Measurements from ENCODE around the gene ELP5.

Gene ELP5

DNA sequence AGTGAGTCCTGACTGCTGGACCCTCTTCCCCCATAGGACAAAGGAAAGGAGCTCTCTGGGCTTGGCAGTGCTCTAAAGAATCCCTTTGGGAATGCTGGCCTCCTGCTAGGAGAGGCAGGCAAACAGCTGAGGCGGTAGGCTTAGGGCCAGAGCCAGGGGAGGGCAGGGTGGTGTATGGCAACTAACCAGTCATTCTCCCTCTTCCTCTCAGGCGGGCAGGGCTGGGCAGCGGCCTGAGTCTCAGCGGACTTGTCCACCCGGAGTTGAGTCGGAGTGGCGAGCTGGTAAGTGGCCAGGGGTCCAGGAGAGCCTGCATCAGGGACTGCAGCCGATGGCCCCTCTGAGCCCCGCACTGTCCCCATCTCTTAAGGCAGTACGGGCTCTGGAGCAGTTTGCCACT, 27.9 kb upstream of the ELP5 start:
- no peak overlapping the region for H4K91ac ChIP-seq (ENCODE audit: low read depth, low read length)
- no peak overlapping the region for H3K9ac ChIP-seq (ENCODE audit: low read length)
- no peak overlapping the region for H3K23ac ChIP-seq (ENCODE audit: low read length)
- peaks cover 16% of the 10 kb centered on the region for H3K79me1 ChIP-seq (ENCODE audit: low read length)
- no peak overlapping the region for H3K4me3 ChIP-seq (ENCODE audit: low read depth, low read length)
- no CpG with 5 or more reads among the region's 10 CpGs for WGBS (ENCODE audit: extremely low coverage, insufficient coverage, insufficient read length)
- H3K36me3 ChIP-seq (ENCODE audit: control insufficient read depth in 1 of 2, insufficient read depth in 2 of 2, low read length in 2 of 2) = peaks cover 81% of the 10 kb centered on the region in 2 experiments
- H3K18ac ChIP-seq (ENCODE audit: low read length) = no peak overlapping the region
- no peak for DNase-seq
- no peak overlapping the region for H3K27ac ChIP-seq (ENCODE audit: low read depth, low read length)
- no peak overlapping the region for H2AFZ ChIP-seq (ENCODE audit: insufficient read depth, low read length, poor library complexity)
- no peak overlapping the region for H2BK12ac ChIP-seq (ENCODE audit: low read length)
- no peak overlapping the region for H3K4me2 ChIP-seq (ENCODE audit: low read length)
- H3K79me2 ChIP-seq (ENCODE audit: control insufficient read depth, insufficient read depth, low read length, poor library complexity) = peaks cover 10% of the 10 kb centered on the region
- H4K8ac ChIP-seq (ENCODE audit: low read depth, low read length) = no peak overlapping the region
- no peaks in the 10 kb centered on the region for H3K9me3 ChIP-seq (ENCODE audit: insufficient read depth, low read depth, low read length)
- no peak overlapping the region for H4K12ac ChIP-seq (ENCODE audit: low read depth, low read length)
- H3K4ac ChIP-seq (ENCODE audit: low read depth, low read length) = no peak overlapping the region
- H2AK5ac ChIP-seq (ENCODE audit: low read length) = no peak overlapping the region
- H3K4me1 ChIP-seq (ENCODE audit: control insufficient read depth in 1 of 2, insufficient read depth in 2 of 2, low read length in 2 of 2) = peaks cover 29 to 31% of the 10 kb centered on the region in 2 experiments
- H2BK120ac ChIP-seq (ENCODE audit: insufficient read depth, low read length, poor library complexity) = no peak overlapping the region
- no peaks in the 10 kb centered on the region for H3K27me3 ChIP-seq (ENCODE audit: insufficient read depth, low read length)
- H2BK5ac ChIP-seq (ENCODE audit: low read depth, low read length, poor library complexity) = no peak overlapping the region
- H3K14ac ChIP-seq (ENCODE audit: low read length) = no peak overlapping the region

DNA sequence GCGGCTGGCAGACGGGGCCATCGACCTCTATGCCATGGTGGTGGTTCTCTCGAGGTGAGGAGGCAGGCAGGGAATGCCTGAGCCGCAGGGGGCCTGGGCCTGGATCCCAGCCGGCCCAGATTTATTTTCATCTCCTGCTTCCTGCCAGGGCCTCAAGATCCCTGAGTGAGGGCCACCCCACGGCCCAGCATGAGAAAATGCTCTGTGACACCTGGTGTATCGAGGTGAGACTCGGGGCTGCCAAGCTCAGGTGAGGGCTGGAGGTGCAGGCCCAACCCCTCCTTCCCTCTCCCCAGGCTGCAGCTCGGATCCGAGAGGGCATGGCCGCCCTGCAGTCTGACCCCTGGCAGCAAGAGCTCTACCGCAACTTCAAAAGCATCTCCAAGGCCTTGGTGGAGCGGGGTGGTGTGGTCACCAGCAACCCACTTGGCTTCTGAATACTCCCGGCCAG, 27.3 kb upstream of the ELP5 start:
- no peak for DNase-seq
- Histone ChIP-seq H3K27me3 (ENCODE audit: insufficient read depth, low read length) (no peaks in the 10 kb centered on the region), H3K4me3 (ENCODE audit: low read depth, low read length) (no peak overlapping the region), H4K91ac (ENCODE audit: low read depth, low read length) (no peak overlapping the region), H3K27ac (ENCODE audit: low read depth, low read length) (no peak overlapping the region), H2BK120ac (ENCODE audit: insufficient read depth, low read length, poor library complexity) (no peak overlapping the region), H2BK5ac (ENCODE audit: low read depth, low read length, poor library complexity) (no peak overlapping the region), H2AK5ac (ENCODE audit: low read length) (no peak overlapping the region), H3K9ac (ENCODE audit: low read length) (no peak overlapping the region), H3K23ac (ENCODE audit: low read length) (no peak overlapping the region), H4K12ac (ENCODE audit: low read depth, low read length) (no peak overlapping the region), H3K4ac (ENCODE audit: low read depth, low read length) (no peak overlapping the region), H3K14ac (ENCODE audit: low read length) (no peak overlapping the region), H3K4me1 (ENCODE audit: control insufficient read depth in 1 of 2, insufficient read depth in 2 of 2, low read length in 2 of 2) (peaks cover 26 to 27% of the 10 kb centered on the region in 2 experiments), H3K4me2 (ENCODE audit: low read length) (no peak overlapping the region), H4K8ac (ENCODE audit: low read depth, low read length) (no peak overlapping the region), H3K79me2 (ENCODE audit: control insufficient read depth, insufficient read depth, low read length, poor library complexity) (peaks cover 10% of the 10 kb centered on the region), H3K36me3 (ENCODE audit: control insufficient read depth in 1 of 2, insufficient read depth in 2 of 2, low read length in 2 of 2) (peaks cover 87% of the 10 kb centered on the region in 2 experiments), H3K9me3 (ENCODE audit: insufficient read depth, low read depth, low read length) (no peaks in the 10 kb centered on the region), H2BK12ac (ENCODE audit: low read length) (no peak overlapping the region), H2AFZ (ENCODE audit: insufficient read depth, low read length, poor library complexity) (no peak overlapping the region), H3K79me1 (ENCODE audit: low read length) (peaks cover 13% of the 10 kb centered on the region), H3K18ac (ENCODE audit: low read length) (no peak overlapping the region)
- no CpG with 5 or more reads among the region's 15 CpGs for WGBS (ENCODE audit: extremely low coverage, insufficient coverage, insufficient read length)

DNA sequence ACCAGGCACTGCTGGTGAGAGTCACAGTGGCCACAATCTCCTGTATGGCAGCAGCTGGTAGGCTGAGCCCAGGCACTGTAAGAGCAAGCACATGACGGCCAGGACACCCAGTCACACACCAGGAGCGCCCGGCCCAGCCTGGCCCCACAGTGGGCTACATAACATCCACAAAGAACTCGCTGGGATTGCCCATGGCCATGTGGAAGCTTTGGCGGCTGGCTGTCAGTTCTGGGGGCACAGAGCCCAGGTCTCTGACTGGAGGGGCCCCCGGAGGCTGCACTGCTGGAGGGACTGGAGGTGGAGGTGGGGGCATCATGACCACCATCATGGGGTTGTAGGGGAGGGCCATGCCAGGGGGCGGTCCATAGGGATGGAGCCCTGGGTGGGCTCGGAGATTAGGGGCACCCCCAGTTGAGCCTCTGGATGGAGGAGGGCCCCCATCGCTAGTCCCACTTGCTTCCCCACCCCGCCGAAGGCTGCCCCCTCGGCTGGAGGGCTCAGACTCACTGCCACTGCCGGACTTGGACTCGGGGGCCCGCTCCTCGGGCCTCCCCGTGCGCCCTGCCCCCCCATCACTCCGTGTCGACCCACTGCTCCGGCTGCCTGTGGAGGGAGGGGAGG, 26.2 kb upstream of the ELP5 start:
- Histone ChIP-seq H4K8ac (ENCODE audit: low read depth, low read length) (no peak overlapping the region), H3K27me3 (ENCODE audit: insufficient read depth, low read length) (no peaks in the 10 kb centered on the region), H3K79me2 (ENCODE audit: control insufficient read depth, insufficient read depth, low read length, poor library complexity) (peaks cover 1% of the 10 kb centered on the region), H3K9me3 (ENCODE audit: insufficient read depth, low read depth, low read length) (no peaks in the 10 kb centered on the region), H3K4me3 (ENCODE audit: low read depth, low read length) (no peak overlapping the region), H3K18ac (ENCODE audit: low read length) (no peak overlapping the region), H3K79me1 (ENCODE audit: low read length) (peaks cover 2% of the 10 kb centered on the region), H3K27ac (ENCODE audit: low read depth, low read length) (no peak overlapping the region), H2BK5ac (ENCODE audit: low read depth, low read length, poor library complexity) (no peak overlapping the region), H3K23ac (ENCODE audit: low read length) (no peak overlapping the region), H3K4ac (ENCODE audit: low read depth, low read length) (no peak overlapping the region), H4K91ac (ENCODE audit: low read depth, low read length) (no peak overlapping the region), H3K4me2 (ENCODE audit: low read length) (no peak overlapping the region), H3K9ac (ENCODE audit: low read length) (no peak overlapping the region), H2BK12ac (ENCODE audit: low read length) (no peak overlapping the region), H2AK5ac (ENCODE audit: low read length) (no peak overlapping the region), H2AFZ (ENCODE audit: insufficient read depth, low read length, poor library complexity) (no peak overlapping the region), H3K4me1 (ENCODE audit: control insufficient read depth in 1 of 2, insufficient read depth in 2 of 2, low read length in 2 of 2) (peaks cover 22 to 24% of the 10 kb centered on the region in 2 experiments), H3K36me3 (ENCODE audit: control insufficient read depth in 1 of 2, insufficient read depth in 2 of 2, low read length in 2 of 2) (peaks cover 94 to 97% of the 10 kb centered on the region in 2 experiments), H3K14ac (ENCODE audit: low read length) (no peak overlapping the region), H4K12ac (ENCODE audit: low read depth, low read length) (no peak overlapping the region), H2BK120ac (ENCODE audit: insufficient read depth, low read length, poor library complexity) (no peak overlapping the region)
- no peak for DNase-seq
- WGBS (ENCODE audit: extremely low coverage, insufficient coverage, insufficient read length) = no CpG with 5 or more reads among the region's 21 CpGs

DNA sequence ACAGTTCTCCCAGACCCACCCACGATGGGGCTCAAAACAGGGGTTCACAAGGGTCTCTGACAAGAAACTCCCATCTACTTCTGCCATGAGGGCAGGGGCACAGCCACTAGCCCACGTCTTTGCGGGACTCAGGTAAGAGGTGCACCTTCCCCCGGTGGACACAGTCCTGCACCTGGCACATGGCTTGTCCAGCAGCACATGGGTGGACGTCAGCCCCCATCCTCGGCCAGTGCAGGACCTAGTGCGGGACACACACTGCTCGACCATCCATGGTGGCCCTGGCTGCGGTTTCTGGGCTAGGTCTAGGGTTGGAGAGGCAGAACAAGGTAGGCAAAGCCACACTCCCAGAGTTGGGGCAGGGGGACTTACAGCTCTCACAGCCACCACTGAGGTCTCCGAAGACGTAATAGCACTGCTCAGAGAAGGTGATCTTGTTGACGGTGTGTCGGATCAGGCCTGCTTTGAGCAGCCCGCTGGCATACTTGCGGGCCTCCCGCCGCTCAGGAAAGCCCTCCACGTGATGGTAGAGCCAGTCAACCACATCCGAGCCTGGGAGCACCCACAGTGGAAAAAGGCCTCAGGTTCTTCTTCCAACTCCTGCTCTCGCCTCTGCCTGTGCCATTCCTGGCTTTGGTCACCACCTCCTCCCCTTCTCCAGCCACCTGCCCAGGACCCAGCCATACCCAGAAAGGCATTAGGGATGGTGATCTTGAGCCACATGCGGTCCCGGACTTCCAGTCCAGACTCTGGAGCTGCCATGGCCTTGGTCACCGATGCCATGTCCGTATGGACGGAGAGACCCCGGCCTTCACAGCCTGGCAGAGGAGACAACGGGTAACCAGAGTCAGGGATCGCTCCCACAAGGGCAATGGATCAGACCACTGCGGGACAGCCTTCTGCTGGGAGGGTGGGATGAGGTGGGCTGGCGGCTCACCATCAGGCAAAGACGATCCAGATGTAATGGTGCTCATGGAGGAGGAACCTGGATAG, 25.0 kb upstream of the ELP5 start:
- Histone ChIP-seq H3K27me3 (ENCODE audit: insufficient read depth, low read length) (no peaks in the 10 kb centered on the region), H3K4me2 (ENCODE audit: low read length) (no peak overlapping the region), H2BK120ac (ENCODE audit: insufficient read depth, low read length, poor library complexity) (no peak overlapping the region), H3K4ac (ENCODE audit: low read depth, low read length) (no peak overlapping the region), H3K9ac (ENCODE audit: low read length) (no peak overlapping the region), H2AFZ (ENCODE audit: insufficient read depth, low read length, poor library complexity) (no peak overlapping the region), H4K8ac (ENCODE audit: low read depth, low read length) (no peak overlapping the region), H3K4me3 (ENCODE audit: low read depth, low read length) (no peak overlapping the region), H4K12ac (ENCODE audit: low read depth, low read length) (no peak overlapping the region), H3K9me3 (ENCODE audit: insufficient read depth, low read depth, low read length) (no peaks in the 10 kb centered on the region), H3K4me1 (ENCODE audit: control insufficient read depth in 1 of 2, insufficient read depth in 2 of 2, low read length in 2 of 2) (peaks cover 12 to 18% of the 10 kb centered on the region in 2 experiments), H3K18ac (ENCODE audit: low read length) (no peak overlapping the region), H3K79me1 (ENCODE audit: low read length) (no peaks in the 10 kb centered on the region), H3K27ac (ENCODE audit: low read depth, low read length) (no peak overlapping the region), H2BK12ac (ENCODE audit: low read length) (no peak overlapping the region), H4K91ac (ENCODE audit: low read depth, low read length) (no peak overlapping the region), H3K14ac (ENCODE audit: low read length) (no peak overlapping the region), H3K79me2 (ENCODE audit: control insufficient read depth, insufficient read depth, low read length, poor library complexity) (peaks cover 2% of the 10 kb centered on the region), H2BK5ac (ENCODE audit: low read depth, low read length, poor library complexity) (no peak overlapping the region), H2AK5ac (ENCODE audit: low read length) (no peak overlapping the region), H3K23ac (ENCODE audit: low read length) (no peak overlapping the region), H3K36me3 (ENCODE audit: control insufficient read depth in 1 of 2, insufficient read depth in 2 of 2, low read length in 2 of 2) (peaks cover 82 to 86% of the 10 kb centered on the region in 2 experiments)
- WGBS (ENCODE audit: extremely low coverage, insufficient coverage, insufficient read length) = no CpG with 5 or more reads among the region's 31 CpGs
- no peak for DNase-seq

Data from trophoblast cell (in vitro differentiated cells and primary cell).